Choroid plexus epithelial cell (primary cell): ENCODE results near the gene H2BW1.
"Not testable (repeated sequence)": the region's sequence is repeated elsewhere in the genome, so short reads cannot be mapped to it uniquely, and the experiment has no call there.

Source experiments
- DNase-seq: peaks from one replicate; pipeline ENCODE4 v3.0.0-alpha.2; 2010; ENCODE audit warnings: low read depth
- H3K4me3 ChIP-seq: 2 replicates; pipeline ENCODE4 v1.5.1; 2011; ENCODE audit warnings: low read depth, mild to moderate bottlenecking, control low read depth, low read length, moderate library complexity
- TF ChIP-seq, protein P1 (sequence below): conservative IDR thresholded peaks from 2 replicates; pipeline ENCODE4 v1.5.1; 2011; ENCODE audit warnings: low read depth, mild to moderate bottlenecking, control low read depth, inconsistent platforms, low read length, moderate library complexity

Gene H2BW1, protein sequence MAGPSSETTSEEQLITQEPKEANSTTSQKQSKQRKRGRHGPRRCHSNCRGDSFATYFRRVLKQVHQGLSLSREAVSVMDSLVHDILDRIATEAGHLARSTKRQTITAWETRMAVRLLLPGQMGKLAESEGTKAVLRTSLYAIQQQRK

DNA sequence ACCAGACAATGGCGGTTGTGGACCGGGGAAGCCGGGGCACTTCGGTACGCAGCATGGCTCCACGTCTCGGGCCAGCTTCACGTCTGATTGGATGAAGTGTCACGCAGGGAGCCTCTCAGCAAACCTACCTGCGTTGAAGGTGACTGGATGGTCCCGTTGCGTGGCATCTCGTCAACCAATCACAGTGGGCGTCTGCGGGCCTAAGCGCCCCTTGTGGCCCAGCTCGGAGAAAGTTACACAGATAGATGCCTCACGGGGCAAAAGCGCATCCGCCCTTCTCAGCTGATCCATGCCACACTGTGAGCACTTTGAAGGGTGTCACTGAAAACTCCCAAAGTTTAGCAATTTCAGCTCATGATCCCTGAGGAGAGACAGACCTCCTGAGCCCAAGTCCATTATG lies at the start of gene H2BW1:
Gene H2BW1 (minus strand): TSS at position 103 of the 400 bp plus-strand sequence. CDS start 132 bp downstream, outside the sequence.
- DNase-seq, result no peak
- no peak within 1 kb of the TSS for H3K4me3 ChIP-seq
- TF ChIP-seq, protein P1, sequence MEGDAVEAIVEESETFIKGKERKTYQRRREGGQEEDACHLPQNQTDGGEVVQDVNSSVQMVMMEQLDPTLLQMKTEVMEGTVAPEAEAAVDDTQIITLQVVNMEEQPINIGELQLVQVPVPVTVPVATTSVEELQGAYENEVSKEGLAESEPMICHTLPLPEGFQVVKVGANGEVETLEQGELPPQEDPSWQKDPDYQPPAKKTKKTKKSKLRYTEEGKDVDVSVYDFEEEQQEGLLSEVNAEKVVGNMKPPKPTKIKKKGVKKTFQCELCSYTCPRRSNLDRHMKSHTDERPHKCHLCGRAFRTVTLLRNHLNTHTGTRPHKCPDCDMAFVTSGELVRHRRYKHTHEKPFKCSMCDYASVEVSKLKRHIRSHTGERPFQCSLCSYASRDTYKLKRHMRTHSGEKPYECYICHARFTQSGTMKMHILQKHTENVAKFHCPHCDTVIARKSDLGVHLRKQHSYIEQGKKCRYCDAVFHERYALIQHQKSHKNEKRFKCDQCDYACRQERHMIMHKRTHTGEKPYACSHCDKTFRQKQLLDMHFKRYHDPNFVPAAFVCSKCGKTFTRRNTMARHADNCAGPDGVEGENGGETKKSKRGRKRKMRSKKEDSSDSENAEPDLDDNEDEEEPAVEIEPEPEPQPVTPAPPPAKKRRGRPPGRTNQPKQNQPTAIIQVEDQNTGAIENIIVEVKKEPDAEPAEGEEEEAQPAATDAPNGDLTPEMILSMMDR, result no peak

DNA sequence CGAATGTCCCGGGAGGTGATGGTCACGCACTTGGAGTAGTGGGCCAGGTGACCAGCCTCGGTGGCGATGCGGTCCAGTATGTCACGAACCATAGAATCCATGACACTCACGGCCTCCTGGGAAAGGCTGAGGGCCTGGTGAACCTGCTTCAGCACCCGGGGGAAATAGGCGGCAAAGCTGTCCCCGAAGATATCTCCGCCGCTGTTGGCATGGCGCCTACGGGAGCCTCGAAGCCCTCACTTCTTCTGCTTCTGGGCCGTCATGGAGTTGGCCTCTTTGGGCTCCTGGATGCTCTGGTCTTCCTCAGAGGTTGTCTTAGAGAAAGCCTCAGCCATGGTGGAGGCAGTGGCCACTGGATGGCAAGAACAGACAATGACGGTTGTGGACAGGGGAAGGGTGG lies 49.1 kb upstream of the H2BW1 start:
- not testable (repeated sequence) for DNase-seq

DNA sequence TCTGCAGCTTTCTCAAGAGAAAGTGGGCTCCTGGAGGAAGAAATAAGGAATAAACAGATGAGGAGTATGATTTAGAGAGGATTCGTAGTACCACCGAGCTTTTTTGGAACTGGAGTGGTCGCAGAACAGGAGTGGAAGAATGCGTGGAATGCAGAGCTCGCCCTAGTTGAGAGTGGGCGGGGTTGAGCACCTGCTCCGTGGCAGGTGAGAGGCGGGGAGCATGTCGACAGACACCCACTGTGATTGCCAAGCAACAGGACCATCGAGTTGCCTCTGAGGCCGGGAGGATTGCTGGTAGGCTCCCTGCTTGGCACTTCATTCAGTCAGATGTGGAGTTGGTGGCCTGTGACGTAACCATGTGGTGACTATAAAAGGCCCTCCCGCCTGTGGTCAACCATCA lies 41.4 kb upstream of the H2BW1 start:
- not testable (repeated sequence) for H3K4me3 ChIP-seq, DNase-seq

More for the DNA sequence above, 49.1 kb upstream of the H2BW1 start:
- H3K4me3 ChIP-seq, result not testable (repeated sequence)

DNA sequence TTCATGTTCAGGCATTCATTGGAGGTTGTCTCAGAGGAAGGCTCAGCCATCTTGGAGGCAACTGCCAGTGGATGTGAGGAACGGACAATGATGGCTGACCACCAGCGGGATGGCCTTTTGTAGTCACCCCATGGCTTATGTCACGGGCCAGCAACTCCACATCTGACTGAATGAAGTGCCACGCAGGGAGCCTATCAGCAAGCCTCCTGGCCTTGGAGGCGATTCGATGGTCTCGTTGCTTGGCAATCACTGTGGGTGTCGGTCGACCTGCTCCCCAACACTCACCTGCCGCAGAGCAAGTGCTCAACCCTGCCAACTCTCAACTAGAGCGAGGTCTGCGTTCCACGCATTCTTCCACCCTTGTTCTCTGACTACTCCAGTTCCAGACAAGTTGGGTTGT lies 33.7 kb upstream of the H2BW1 start:
- TF ChIP-seq, protein P1, result no peak
- no peak for DNase-seq
- H3K4me3 ChIP-seq, result no peak overlapping the region

DNA sequence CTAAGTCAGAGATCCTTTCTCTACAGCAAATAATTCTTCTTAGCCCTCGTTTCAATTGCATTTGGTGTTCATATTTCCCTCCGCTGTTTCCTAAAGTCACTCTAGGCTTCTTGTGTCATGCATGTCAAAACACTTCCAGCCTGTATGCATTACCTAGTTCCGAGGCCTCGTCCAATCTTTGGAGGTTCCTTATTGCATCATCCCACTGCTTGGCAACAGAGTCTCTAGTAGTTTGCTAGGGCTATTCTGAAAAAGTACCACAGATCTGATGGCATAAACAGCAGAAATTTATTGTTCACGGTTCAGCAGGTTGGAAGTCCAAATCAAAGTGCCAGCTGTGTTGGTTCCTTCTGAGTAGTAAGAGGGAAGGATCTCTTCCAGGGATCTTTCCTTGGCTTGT lies 32.1 kb upstream of the H2BW1 start:
- no peak for DNase-seq
- TF ChIP-seq, protein P1, result no peak
- H3K4me3 ChIP-seq, result no peak overlapping the region

DNA sequence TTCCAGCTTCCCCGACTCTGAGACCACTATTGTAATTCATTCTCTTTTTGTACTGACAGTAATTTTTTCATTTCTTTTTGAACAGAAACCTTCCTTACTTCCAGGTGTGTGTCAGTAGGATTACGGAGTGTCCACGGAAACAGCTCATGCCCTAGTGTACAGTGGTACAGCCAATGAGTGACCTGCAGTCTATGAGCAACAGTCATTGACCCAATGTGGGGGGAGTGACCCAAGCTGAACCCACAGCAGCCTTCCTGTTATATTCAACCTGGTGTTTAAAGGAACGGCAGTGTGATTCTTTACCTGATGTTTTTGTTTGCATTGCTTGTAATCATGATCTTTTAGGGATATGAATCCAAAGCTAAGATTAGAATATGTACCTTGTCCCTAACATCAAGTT lies 27.5 kb upstream of the H2BW1 start:
- TF ChIP-seq, protein P1, result no peak
- no peak overlapping the region for H3K4me3 ChIP-seq
- no peak for DNase-seq

DNA sequence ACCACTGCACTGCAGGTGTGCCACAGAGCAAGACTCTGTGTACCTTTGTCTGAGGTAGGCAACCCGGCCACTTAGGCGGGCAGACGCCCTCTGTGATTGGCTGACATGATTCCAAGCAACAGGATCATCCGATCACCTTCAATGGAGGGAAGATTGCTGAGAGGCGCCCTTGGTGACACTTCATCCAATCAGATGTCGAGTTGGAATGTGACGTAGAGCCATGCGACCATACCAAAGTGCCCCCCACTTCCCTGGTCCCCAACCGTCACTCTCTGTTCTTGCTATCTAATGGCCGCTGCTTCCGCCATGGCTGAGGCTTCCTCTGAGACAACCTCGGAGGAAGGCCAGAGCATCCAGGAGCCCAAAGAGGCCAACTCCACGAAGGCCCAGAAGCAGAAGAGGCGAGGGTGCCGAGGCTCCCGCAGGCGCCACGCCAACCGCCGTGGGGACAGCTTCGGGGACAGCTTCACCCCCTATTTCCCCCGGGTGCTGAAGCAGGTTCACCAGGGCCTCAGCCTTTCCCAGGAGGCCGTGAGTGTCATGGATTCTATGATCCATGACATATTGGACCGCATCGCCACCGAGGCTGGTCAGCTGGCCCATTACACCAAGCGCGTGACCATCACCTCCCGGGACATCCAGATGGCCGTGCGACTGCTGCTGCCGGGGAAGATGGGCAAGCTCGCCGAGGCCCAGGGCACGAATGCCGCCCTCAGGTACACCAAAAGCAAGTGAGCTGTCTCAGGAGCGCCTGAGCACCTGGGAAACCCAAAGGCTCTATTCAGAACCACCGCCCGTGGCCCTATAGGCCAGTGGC lies 26.4 kb upstream of the H2BW1 start, which contains the start of gene H2BW2:
Gene H2BW2 (plus strand): TSS at position 268 of the 817 bp plus-strand sequence. CDS start 39 bp downstream, at position 307.
- DNase-seq, result no peak
- H3K4me3 ChIP-seq, result no peak within 1 kb of the TSS
- TF ChIP-seq, protein P1, result no peak

DNA sequence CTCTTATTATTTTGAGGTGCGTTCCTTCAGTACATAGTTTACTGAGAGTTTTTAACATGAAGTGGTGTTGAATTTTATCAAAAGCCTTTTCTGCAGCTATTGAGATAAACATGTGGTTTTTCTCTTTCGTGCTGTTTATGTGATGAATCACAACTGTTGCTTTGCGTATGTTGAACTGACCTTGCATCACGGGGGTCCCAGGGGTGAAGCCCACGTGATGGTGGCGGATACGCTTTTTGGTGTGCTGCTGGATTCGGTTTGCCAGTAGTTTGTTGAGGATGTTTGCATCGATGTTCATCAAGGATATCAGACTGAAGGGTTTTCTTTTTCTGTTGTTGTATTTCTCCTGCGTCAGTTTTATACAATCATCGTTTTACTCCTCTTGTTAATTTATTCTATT lies 4.6 kb upstream of the H2BW1 start:
- DNase-seq, result peak; percentile 3
- H3K4me3 ChIP-seq, result no peak overlapping the region
- TF ChIP-seq, protein P1, result no peak

DNA sequence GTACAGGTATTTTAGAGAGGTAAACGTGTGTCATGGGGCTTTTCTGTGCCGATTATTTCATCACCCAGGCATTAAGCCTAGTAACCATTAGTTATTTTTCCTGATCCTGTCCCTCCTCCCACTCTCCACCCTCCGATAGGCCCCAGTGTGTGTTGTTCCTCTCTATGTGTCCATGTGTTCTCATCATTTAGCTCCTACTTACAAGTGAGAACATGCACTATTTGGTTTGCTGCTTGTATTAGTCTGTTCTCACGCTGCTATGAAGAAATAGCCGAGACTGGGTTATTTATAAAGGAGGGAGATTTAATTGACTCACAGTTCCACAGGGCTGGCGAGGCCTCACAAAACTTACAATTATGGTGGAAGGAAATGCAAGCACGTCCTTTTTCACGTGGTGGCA lies 2.1 kb upstream of the H2BW1 start:
- not testable (repeated sequence) for H3K4me3 ChIP-seq, DNase-seq
